ENCODE results near the gene SPATA13. TPM values are rescaled to one million over a fixed set of nuclear protein-coding genes. Genes with fewer than 3 reads are reported as not detected.

The SPATA13 gene
- total RNA-seq, 2 experiments from 2014 or later = 55.4 to 59.2 TPM

DNA sequence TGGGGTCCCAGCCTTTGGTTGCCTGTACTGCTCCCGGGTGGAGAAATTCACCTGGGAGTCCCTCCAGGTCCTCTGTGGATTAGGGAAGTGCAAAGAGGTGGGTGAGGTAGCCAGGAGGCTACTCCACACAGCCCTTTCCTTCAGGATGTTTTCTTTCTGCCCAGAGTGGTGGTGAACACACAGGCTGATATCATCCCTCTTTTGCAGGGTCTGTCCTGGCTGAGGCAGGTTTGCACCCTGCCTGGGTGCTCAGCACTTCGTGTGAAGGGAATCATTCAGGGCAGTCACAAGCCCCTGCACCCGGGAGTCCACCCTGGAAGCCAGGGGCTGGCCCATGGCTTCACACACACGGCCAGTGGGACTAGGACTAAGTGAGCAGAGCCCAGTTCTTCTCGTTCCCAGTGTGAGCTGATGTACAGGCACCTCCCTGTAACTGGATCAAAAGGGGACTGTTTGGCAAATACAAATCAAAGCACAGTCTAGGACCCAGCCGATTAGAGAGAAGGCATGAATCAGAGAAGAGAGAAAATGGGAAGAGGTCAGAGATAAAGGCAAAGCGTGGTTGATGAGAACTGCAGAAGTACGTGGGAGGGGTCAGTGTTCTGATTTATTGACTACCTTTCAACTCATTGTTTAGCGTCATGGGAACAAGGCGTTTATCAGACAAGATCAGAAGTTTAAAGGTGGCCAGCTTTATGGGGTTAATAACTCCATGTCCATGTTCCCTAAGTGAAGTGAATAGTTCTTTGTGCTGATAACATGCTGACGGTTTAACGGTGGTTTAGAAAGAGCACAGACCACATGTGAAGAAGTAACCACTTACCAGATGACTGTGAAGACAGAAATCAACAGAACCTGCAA, 30.4 kb upstream of the SPATA13 start:
- DNase-seq = no peak
- H3K9me3 Mint-ChIP-seq = peaks cover 11% of the 10 kb centered on the region
- POLR2A ChIA-PET = interaction anchor here (1.0 to 2.2 kb wide), 2 partner anchors 9 to 10 kb away, joined by 3 to 8 read pairs; no protein-coding TSS in a partner anchor
- H3K27ac Mint-ChIP-seq = no peak overlapping the region
- H3K27me3 Mint-ChIP-seq = peaks cover 6% of the 10 kb centered on the region
- peaks cover 42% of the 10 kb centered on the region for H3K4me1 Mint-ChIP-seq
- CTCF ChIA-PET = interaction anchor here (1.2 kb wide), 1 partner anchor 10 kb away, joined by 4 read pairs; no protein-coding TSS in a partner anchor
- no peak overlapping the region for H3K4me3 Mint-ChIP-seq
- peaks cover 12% of the 10 kb centered on the region for H3K36me3 Mint-ChIP-seq (ENCODE audit: low read depth)

- ChIA-PET POLR2A (no interaction called here), CTCF (no interaction called here)
- DNase-seq = no peak
- Mint-ChIP-seq H3K4me3 (no peak overlapping the region), H3K36me3 (ENCODE audit: low read depth) (peaks cover 12% of the 10 kb centered on the region), H3K27me3 (peaks cover 4% of the 10 kb centered on the region), H3K9me3 (peaks cover 11% of the 10 kb centered on the region), H3K27ac (no peak overlapping the region), H3K4me1 (peaks cover 30% of the 10 kb centered on the region)
Observed at GRCh38 chr13:24131749-24132148, 28.8 kb upstream of the SPATA13 start.

DNA sequence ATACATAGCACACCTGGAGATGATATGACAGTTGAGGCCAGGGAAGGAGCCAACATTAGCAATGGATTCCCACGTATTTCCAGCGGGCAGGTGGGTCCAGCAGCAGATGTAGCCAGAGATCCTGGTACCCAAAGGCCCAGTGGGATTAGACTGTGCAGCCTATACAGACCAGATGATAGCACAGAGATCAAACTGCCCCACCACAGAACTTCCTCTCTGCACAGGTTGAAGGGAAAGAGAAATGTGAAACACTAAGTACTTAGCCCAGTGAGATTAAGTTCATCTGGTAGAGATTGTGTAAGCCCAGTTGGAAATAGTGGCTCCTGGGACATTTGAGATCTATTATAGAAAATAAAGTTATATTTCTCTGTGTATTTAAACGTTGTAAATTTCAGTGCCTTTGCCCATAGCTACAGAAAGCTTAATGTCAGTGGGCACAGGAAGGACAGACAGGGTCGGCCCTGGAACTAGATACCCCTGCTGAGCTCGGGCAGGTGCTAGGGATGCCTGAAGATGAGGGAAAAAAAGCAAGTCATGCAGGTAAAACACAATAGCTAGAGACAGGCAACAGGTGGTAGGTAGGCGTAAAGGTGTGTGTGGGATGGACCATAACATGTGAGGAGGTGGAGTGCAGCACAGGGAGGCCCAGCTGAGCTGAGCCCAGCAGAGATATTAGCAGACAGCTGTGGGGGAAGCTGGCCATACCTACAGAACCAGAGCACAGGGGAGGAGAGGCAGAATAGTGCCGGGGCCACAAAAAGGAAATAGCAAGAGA, 27.3 kb upstream of the SPATA13 start:
- ChIA-PET POLR2A (no interaction called here), CTCF (no interaction called here)
- H3K4me1 Mint-ChIP-seq = peaks cover 18% of the 10 kb centered on the region
- peaks cover 12% of the 10 kb centered on the region for H3K36me3 Mint-ChIP-seq (ENCODE audit: low read depth)
- DNase-seq = no peak
- H3K27ac Mint-ChIP-seq = no peak overlapping the region
- H3K9me3 Mint-ChIP-seq = peaks cover 11% of the 10 kb centered on the region
- H3K4me3 Mint-ChIP-seq = no peak overlapping the region
- peaks cover 4% of the 10 kb centered on the region for H3K27me3 Mint-ChIP-seq

DNA sequence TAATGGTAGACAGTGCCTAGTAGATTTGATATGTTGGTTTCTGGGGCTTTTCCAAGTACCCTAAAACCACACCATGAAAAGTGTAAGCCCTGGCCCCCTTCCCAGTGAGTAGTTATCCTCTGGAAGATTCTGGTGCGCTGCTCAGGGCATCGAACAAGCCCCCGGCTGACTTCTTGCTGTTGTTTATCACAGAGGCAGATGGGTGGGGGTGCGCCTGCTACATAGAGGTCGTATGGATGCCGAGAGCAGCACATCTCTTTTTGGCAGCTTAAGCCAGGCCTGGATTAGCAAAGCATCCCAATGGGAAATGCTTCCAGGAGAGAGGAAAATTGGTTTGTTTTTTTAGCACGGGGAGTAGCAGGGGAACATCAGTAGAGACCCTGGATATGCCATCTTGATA, 26.3 kb upstream of the SPATA13 start:
- H3K4me3 Mint-ChIP-seq = no peak overlapping the region
- peaks cover 12% of the 10 kb centered on the region for H3K36me3 Mint-ChIP-seq (ENCODE audit: low read depth)
- ChIA-PET POLR2A (no interaction called here), CTCF (no interaction called here)
- H3K9me3 Mint-ChIP-seq = peaks cover 11% of the 10 kb centered on the region
- peaks cover 4% of the 10 kb centered on the region for H3K27me3 Mint-ChIP-seq
- no peak overlapping the region for H3K27ac Mint-ChIP-seq
- no peak for DNase-seq
- peaks cover 18% of the 10 kb centered on the region for H3K4me1 Mint-ChIP-seq

DNA sequence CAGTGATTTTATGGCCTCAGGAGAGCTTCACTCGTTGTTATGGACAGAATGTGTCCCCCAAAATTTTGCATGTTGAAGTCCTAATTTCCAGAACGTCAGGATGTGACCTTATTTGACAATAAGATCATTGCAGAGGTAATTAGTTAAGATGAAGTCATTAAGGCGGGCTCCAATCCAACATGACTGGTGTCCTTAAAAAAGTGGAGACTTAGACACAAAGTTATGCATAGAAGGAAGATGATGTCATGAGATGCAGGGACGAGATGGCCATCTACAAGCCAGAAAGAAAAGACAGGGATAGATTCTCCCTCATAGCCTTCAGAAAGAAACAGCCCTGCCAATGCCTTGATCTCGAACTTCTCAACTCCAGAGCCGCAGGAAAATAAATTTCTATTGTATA, 25.8 kb upstream of the SPATA13 start:
- H3K27me3 Mint-ChIP-seq = peaks cover 4% of the 10 kb centered on the region
- POLR2A ChIA-PET = interaction anchor here (2.3 kb wide), 1 partner anchor 26 kb away, joined by 4 read pairs; the partner anchor contains the start of gene SPATA13
- CTCF ChIA-PET = no interaction called here
- H3K4me1 Mint-ChIP-seq = peaks cover 18% of the 10 kb centered on the region
- H3K9me3 Mint-ChIP-seq = peaks cover 11% of the 10 kb centered on the region
- peaks cover 12% of the 10 kb centered on the region for H3K36me3 Mint-ChIP-seq (ENCODE audit: low read depth)
- H3K4me3 Mint-ChIP-seq = no peak overlapping the region
- no peak for DNase-seq
- no peak overlapping the region for H3K27ac Mint-ChIP-seq

DNA sequence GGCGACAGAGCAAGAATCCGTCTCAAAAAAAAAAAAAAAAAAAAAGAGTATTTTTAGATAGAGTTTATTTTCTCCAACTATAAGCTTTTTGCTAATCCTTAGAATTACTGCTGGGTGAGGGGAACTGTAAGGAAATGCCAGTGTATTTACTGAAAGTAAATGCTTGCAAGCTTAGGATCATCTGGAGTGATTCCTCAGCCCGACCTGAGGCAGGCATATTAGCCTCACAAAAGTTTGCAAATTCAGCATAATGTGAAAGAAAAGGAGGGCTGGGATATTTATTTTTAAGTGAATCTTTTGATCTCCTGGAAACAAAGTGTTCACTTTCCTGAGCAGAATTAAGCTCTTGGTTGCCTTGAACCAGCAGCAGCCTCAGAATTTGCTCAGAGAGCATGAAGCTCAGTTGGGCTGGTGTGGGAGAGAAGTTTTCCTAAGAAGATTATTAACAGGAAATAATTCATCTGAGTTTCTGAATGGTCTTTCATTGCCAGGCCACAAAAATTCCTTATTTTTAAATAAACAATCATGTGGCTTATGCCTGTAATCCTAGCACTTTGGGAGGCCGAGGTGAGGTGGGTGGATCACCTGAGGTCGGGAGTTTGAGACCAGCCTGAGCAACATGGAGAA, 24.7 kb upstream of the SPATA13 start:
- peaks cover 4% of the 10 kb centered on the region for H3K27me3 Mint-ChIP-seq
- H3K4me3 Mint-ChIP-seq = no peak overlapping the region
- peaks cover 8% of the 10 kb centered on the region for H3K4me1 Mint-ChIP-seq
- CTCF ChIA-PET = no interaction called here
- H3K9me3 Mint-ChIP-seq = peaks cover 11% of the 10 kb centered on the region
- DNase-seq = no peak
- POLR2A ChIA-PET = interaction anchor here (2.3 kb wide), 1 partner anchor 25 kb away, joined by 4 read pairs; the partner anchor contains the start of gene SPATA13
- no peak overlapping the region for H3K27ac Mint-ChIP-seq
- peaks cover 10% of the 10 kb centered on the region for H3K36me3 Mint-ChIP-seq (ENCODE audit: low read depth)

- POLR2A ChIA-PET = no interaction called here
- DNase-seq = no peak
- Mint-ChIP-seq H3K9me3 (no peaks in the 10 kb centered on the region), H3K36me3 (ENCODE audit: low read depth) (no peaks in the 10 kb centered on the region), H3K4me1 (no peaks in the 10 kb centered on the region), H3K27ac (no peak overlapping the region), H3K27me3 (peaks cover 6% of the 10 kb centered on the region), H3K4me3 (no peak overlapping the region)
- CTCF ChIA-PET = interaction anchor here (1.0 kb wide), 1 partner anchor 90 kb away, joined by 3 read pairs; no protein-coding TSS in a partner anchor
Observed at GRCh38 chr13:24138911-24139310, 21.6 kb upstream of the SPATA13 start.

DNA sequence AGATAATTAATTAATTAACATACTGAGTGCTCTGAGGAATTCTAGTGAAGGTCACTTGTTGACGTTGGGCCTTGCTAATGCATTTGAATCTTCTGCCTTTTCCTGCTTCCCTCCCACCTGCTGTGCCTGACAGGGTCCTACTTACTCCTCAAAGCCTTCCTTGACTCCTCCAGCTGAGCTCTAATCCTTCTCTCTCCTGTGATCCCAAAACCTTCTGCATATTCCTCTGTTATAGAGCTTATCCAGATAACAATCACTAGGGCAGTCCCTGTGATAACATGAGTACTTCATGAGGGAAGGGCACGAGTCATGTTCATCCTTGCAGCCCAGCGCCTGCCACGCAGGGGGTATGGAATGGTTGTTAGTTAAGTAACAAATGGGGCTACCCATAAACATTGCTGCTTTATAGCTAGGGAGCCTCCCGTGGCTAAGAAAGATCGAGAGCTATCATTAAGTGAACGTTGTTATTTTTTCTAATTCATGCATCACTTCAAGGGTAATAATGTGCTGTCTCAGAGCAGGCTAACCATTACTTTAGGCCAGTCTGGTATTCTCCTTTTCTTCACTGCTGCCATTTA, 19.1 kb upstream of the SPATA13 start:
- DNase-seq = no peak
- Mint-ChIP-seq H3K36me3 (ENCODE audit: low read depth) (no peaks in the 10 kb centered on the region), H3K4me1 (peaks cover 2% of the 10 kb centered on the region), H3K27ac (no peak overlapping the region), H3K9me3 (no peaks in the 10 kb centered on the region), H3K27me3 (peaks cover 10% of the 10 kb centered on the region), H3K4me3 (no peak overlapping the region)
- ChIA-PET CTCF (no interaction called here), POLR2A (no interaction called here)

DNA sequence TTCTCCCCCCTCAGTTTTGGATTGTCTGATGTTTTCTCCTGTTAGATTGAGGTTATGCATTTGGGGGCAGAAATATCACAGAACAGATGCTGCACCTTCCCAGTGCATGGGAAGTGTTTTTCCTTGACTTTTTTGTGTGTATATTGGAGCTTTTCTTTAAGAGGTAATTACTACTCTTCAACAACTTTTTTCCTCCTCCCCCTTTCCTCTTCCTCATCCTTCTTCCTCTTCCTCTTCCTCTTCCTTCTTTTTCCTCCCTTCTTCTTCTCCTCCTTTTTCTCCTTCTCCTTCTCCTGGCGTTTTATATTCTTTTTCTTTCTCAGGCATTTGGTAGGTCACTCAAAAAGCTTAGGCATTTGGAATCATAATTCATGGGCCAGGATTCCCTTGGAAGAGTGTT, 18.1 kb upstream of the SPATA13 start:
- ChIA-PET POLR2A (no interaction called here), CTCF (no interaction called here)
- Mint-ChIP-seq H3K4me3 (no peak overlapping the region), H3K27ac (no peak overlapping the region), H3K36me3 (ENCODE audit: low read depth) (no peaks in the 10 kb centered on the region), H3K4me1 (peaks cover 2% of the 10 kb centered on the region), H3K27me3 (peaks cover 12% of the 10 kb centered on the region), H3K9me3 (no peaks in the 10 kb centered on the region)
- no peak for DNase-seq

DNA sequence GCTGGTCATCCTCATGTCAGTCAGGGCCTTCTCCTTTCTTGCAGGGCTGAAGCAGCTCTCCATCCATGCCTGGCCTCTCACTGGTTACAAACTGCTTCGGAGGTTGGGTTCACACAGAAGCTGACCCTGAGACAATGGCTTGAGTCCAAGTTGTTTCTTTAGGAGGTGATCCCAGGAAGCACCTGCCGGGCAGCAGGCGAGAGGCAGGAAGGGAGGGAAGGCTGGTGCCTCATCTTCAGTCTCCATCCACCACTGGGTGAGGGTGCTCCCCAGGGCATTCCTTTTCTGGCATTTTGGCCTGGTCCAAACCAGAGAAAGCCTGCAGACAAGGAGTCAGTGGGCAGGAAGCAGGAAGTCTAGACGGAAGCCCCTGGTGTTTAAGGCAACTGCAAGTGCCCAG, 17.6 kb upstream of the SPATA13 start:
- ChIA-PET POLR2A (no interaction called here), CTCF (no interaction called here)
- H3K27ac Mint-ChIP-seq = no peak overlapping the region
- peaks cover 2% of the 10 kb centered on the region for H3K4me1 Mint-ChIP-seq
- no peak for DNase-seq
- H3K27me3 Mint-ChIP-seq = peaks cover 14% of the 10 kb centered on the region
- H3K9me3 Mint-ChIP-seq = no peaks in the 10 kb centered on the region
- no peaks in the 10 kb centered on the region for H3K36me3 Mint-ChIP-seq (ENCODE audit: low read depth)
- no peak overlapping the region for H3K4me3 Mint-ChIP-seq

- no peaks in the 10 kb centered on the region for H3K36me3 Mint-ChIP-seq (ENCODE audit: low read depth)
- H3K9me3 Mint-ChIP-seq = no peaks in the 10 kb centered on the region
- no peak overlapping the region for H3K4me3 Mint-ChIP-seq
- peaks cover 19% of the 10 kb centered on the region for H3K27me3 Mint-ChIP-seq
- ChIA-PET CTCF (interaction anchor here (1.0 kb wide), 1 partner anchor 84 kb away, joined by 3 read pairs; no protein-coding TSS in a partner anchor), POLR2A (interaction anchor here (1.3 kb wide), 1 partner anchor 15 kb away, joined by 3 read pairs; no protein-coding TSS in a partner anchor)
- H3K4me1 Mint-ChIP-seq = peaks cover 3% of the 10 kb centered on the region
- no peak for DNase-seq
- no peak overlapping the region for H3K27ac Mint-ChIP-seq
Observed at GRCh38 chr13:24145240-24145639, 15.3 kb upstream of the SPATA13 start.

DNA sequence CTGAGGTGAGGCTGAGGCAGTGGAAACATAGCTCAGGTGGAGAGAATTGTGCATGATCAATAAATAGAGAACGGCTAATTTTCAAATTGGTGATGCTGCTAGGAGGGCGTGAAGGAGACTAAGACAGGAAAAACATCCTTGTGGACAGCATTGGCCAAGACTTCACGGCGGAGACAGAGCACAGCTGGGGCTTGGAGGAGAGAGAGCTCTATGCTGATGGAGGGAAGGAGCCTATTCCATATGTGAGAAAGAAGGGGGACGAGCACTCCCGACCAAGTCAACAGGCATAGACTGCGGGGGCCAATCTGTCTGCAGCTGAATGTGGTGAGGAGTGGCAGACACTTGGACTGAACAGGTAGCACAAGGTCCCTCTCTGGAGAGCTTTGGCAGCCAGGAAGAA, 14.8 kb upstream of the SPATA13 start:
- no peaks in the 10 kb centered on the region for H3K36me3 Mint-ChIP-seq (ENCODE audit: low read depth)
- ChIA-PET POLR2A (interaction anchor here (1.3 kb wide), 1 partner anchor 14 kb away, joined by 3 read pairs; no protein-coding TSS in a partner anchor), CTCF (interaction anchor here (1.0 kb wide), 1 partner anchor 83 kb away, joined by 3 read pairs; no protein-coding TSS in a partner anchor)
- DNase-seq = no peak
- peaks cover 19% of the 10 kb centered on the region for H3K27me3 Mint-ChIP-seq
- no peak overlapping the region for H3K27ac Mint-ChIP-seq
- no peaks in the 10 kb centered on the region for H3K9me3 Mint-ChIP-seq
- H3K4me1 Mint-ChIP-seq = peaks cover 3% of the 10 kb centered on the region
- H3K4me3 Mint-ChIP-seq = no peak overlapping the region
